A549 (cell line): Measurements from ENCODE around the gene XIAP. TPM values are rescaled to one million over a fixed set of nuclear protein-coding genes. Genes with fewer than 3 reads are reported as not detected.
A peak's percentile ranks its signal among the peaks of the same experiment; 100 is the strongest.

Source experiments
- ATAC-seq, 2 experiments: fragments of 200-7000 bp in 1 of 2; fragments of >200 bp in 1 of 2; cut with Nextera tagmentation in 1 of 2; cut with Tn5 transposase in 1 of 2; 3 replicates each; pipeline versions ENCODE4 v1.8.0 to v1.9.1; 2018 to 2020; ENCODE audit warnings: mild to moderate bottlenecking in 1 of 2, moderate library complexity in 1 of 2
- CTCF ChIA-PET: fragments of 300-600 bp; sonication (Branson Sonifier 250); formaldehyde crosslinking; extraction: SDS; loops from one replicate; lab custom pipeline; 2021; ENCODE audit warnings: antibody characterized with exemption, inconsistent platforms; lab: Yijun Ruan, JAX
- POLR2A ChIA-PET: fragments of 350-600 bp; formaldehyde crosslinking; extraction: SDS; loops from one replicate; lab custom pipeline; 2021; ENCODE audit warnings: antibody characterized with exemption, inconsistent platforms; lab: Yijun Ruan, JAX
- DNase-seq, 2 experiments: peaks; one replicate each; pipeline versions ENCODE4 v3.0.0 to v3.0.0-alpha.2; 2011 to 2016; ENCODE audit warnings: low read depth in 1 of 2, low spot score in 1 of 2
- FAIRE-seq: peaks from 2 replicates; lab custom pipeline; 2011; peaks lifted over from hg19 to GRCh38; lab: Jason Lieb, UNC
- H3K27ac ChIP-seq, 2 experiments: fragments of >200 bp; sonication (Bioruptor Twin); formaldehyde crosslinking; 3 replicates each; pipeline ENCODE4 v1.5.1; 2016 to 2017
- H3K4me1 ChIP-seq: fragments of >200 bp; sonication (Bioruptor Twin); formaldehyde crosslinking; 3 replicates; pipeline ENCODE4 v1.6.1; 2016
- H3K4me2 ChIP-seq: fragments of >200 bp; sonication (Bioruptor Twin); formaldehyde crosslinking; 3 replicates; pipeline ENCODE4 v1.6.1; 2016
- H3K4me3 ChIP-seq: fragments of >200 bp; sonication (Bioruptor Twin); formaldehyde crosslinking; 3 replicates; pipeline ENCODE4 v1.5.1; 2016
- H3K9me3 ChIP-seq: fragments of >200 bp; sonication (Bioruptor Twin); formaldehyde crosslinking; 3 replicates; pipeline ENCODE4 v1.6.1; 2016
- BCL3 ChIP-seq: fragments of >200 bp; sonication (Bioruptor Twin); formaldehyde crosslinking; IDR thresholded peaks from 3 replicates; pipeline ENCODE4 v1.6.1; 2016
- CHD4 ChIP-seq: fragments of 200-600 bp; sonication (generic); IDR thresholded peaks from 2 replicates; pipeline ENCODE4 v1.6.1; 2016; ENCODE audit warnings: antibody characterized with exemption, mild to moderate bottlenecking, borderline replicate concordance
- EP300 ChIP-seq, 2 experiments: fragments of >200 bp; sonication (Bioruptor Twin); formaldehyde crosslinking; IDR thresholded peaks; 2 replicates in 1 of 2; 3 replicates in 1 of 2; pipeline ENCODE4 v1.6.1; 2016 to 2017
- GATA3 ChIP-seq: IDR thresholded peaks from 2 replicates; pipeline ENCODE4 v1.6.1; 2012; ENCODE audit warnings: borderline replicate concordance
- HMGXB4 ChIP-seq: fragments of 250-450 bp; sonication (Bioruptor Pico); IDR thresholded peaks from 2 replicates; pipeline ENCODE4 v1.5.0; 2021; ENCODE audit warnings: mild to moderate bottlenecking, moderate library complexity, borderline replicate concordance
- HOXB13 ChIP-seq: fragments of 250-450 bp; sonication (Bioruptor Pico); IDR thresholded peaks from 2 replicates; pipeline ENCODE4 v1.5.0; 2020; ENCODE audit warnings: low read depth, mild to moderate bottlenecking, moderate library complexity
- JUN ChIP-seq, 2 experiments: fragments of >200 bp; sonication (Bioruptor Twin); formaldehyde crosslinking; IDR thresholded peaks; 2 replicates in 1 of 2; 3 replicates in 1 of 2; pipeline ENCODE4 v1.6.1; 2016 to 2017
- MAX ChIP-seq: IDR thresholded peaks from 2 replicates; pipeline ENCODE4 v1.6.1; 2012
- MAZ ChIP-seq: fragments of 150-350 bp; IDR thresholded peaks from 2 replicates; pipeline ENCODE4 v1.6.1; 2014; ENCODE audit warnings: antibody characterized with exemption, low read depth, low read length, borderline replicate concordance
- PHF8 ChIP-seq: fragments of 200-600 bp; sonication (generic); IDR thresholded peaks from 2 replicates; pipeline ENCODE4 v1.6.1; 2016; ENCODE audit warnings: low read depth, mild to moderate bottlenecking, antibody characterized with exemption, moderate library complexity, borderline replicate concordance
- REST ChIP-seq: fragments of 200-600 bp; sonication (generic); IDR thresholded peaks from 2 replicates; pipeline ENCODE4 v1.6.1; 2016; ENCODE audit warnings: antibody characterized with exemption, mild to moderate bottlenecking, moderate library complexity
- RNF2 ChIP-seq: fragments of 200-600 bp; sonication (generic); IDR thresholded peaks from 2 replicates; pipeline ENCODE4 v1.6.1; 2016; ENCODE audit warnings: low read depth, mild to moderate bottlenecking, antibody characterized with exemption, moderate library complexity, borderline replicate concordance
- SMC3 ChIP-seq: fragments of >200 bp; sonication (Bioruptor Twin); formaldehyde crosslinking; IDR thresholded peaks from 3 replicates; pipeline ENCODE4 v1.6.1; 2018; ENCODE audit warnings: inconsistent platforms
- USF2 ChIP-seq: fragments of 450-650 bp; IDR thresholded peaks from 2 replicates; pipeline ENCODE4 v1.6.1; 2014; ENCODE audit warnings: antibody characterized with exemption
- ZSCAN20 ChIP-seq: fragments of 250-450 bp; sonication (Bioruptor Pico); IDR thresholded peaks from 2 replicates; pipeline ENCODE4 v1.8.0; 2022; ENCODE audit warnings: mild to moderate bottlenecking, moderate library complexity
- WGBS: methylation state at CpG from one replicate; pipeline ENCODE4 v1.1.6; 2017; ENCODE audit errors: missing lambda C conversion rate; 5-methylcytosine and 5-hydroxymethylcytosine counted together
- polyA plus RNA-seq, 4 experiments: library from polyadenylated mRNA; depleted of rRNA in 3 of 4; stranded (reverse); fragments of >200 nt; fragmentation: RNase III in 1 of 4; extraction: RNeasy Plus Mini Kit Qiagen cat#74134 plus additional on column Dnase treatment in 1 of 4; gene quantifications; 2 replicates in 3 of 4; 3 replicates in 1 of 4; pipeline ENCODE4 v1.2.3, GENCODE V29; 2011 to 2017

Gene XIAP
- polyA plus RNA-seq, 2 of the 4 experiments (the other 2 are of a cell fraction) = 42.9 to 44.1 TPM

GRCh38 chrX:123960956-123961267, 101.1 kb downstream of the XIAP start:
- peak overlapping the region; percentile 100 for H3K27ac ChIP-seq
- 4% methylated on average over 12 of the region's 13 CpGs for WGBS
- no peak for FAIRE-seq

GRCh38 chrX:123961268-123962005, 101.6 kb downstream of the XIAP start, which contains the start of gene STAG2:
STAG2 (plus strand) TSS chrX:123961706; CDS start chrX:124022628, 60,922 bp downstream.
- 2% methylated on average over 21 of the region's 38 CpGs for WGBS
- DNase-seq = peak; percentile 71 to 94
- Histone ChIP-seq H3K27ac (peak within 1 kb of the TSS; percentile 100), H3K9me3 (no peaks in the 10 kb centered on the region), H3K4me2 (peak within 1 kb of the TSS; percentile 91), H3K4me1 (peaks cover 24% of the 10 kb centered on the region), H3K4me3 (peak within 1 kb of the TSS; percentile 94)
- CTCF ChIA-PET = interaction anchor here (0.7 to 2.3 kb wide), 10 partner anchors 9 to 329 kb away, joined by 3 to 31 read pairs (median 4); no protein-coding TSS in a partner anchor
- POLR2A ChIA-PET = interaction anchor here (0.6 to 1.0 kb wide), 3 partner anchors 8 to 169 kb away, joined by 3 to 4 read pairs (median 4); no protein-coding TSS in a partner anchor
- ATAC-seq = peak; percentile 65
- no peak for FAIRE-seq
- TF ChIP-seq RNF2 (no peak), REST (0 out of 2 replicates have a peak, but pooled peaks have one; percentile 14), BCL3 (peak; percentile 51; the same call in 1 of the 3 replicates), USF2 (no peak), MAZ (peak; percentile 83), EP300 (IDR thresholded peaks at IDR 0.05) (peak in 1 of 2 experiments; percentile 15; a peak in 1 of 5 replicates), JUN (IDR thresholded peaks at IDR 0.05) (peak in 1 of 2 experiments; percentile 76; a peak in 4 of 5 replicates), ZSCAN20 (CRISPR knock-in tag) (no peak), SMC3 (no peak), HOXB13 (no peak), CHD4 (no peak), MAX (peak; percentile 63; the same call in 1 of the 2 replicates)

More at GRCh38 chrX:123960956-123961267, 101.1 kb downstream of the XIAP start:
- peak overlapping the region; percentile 94 for H3K4me3 ChIP-seq
- no peaks in the 10 kb centered on the region for H3K9me3 ChIP-seq
- ATAC-seq = no peak
- TF ChIP-seq PHF8 (peak; percentile 56; the same call in 1 of the 2 replicates), REST (peak; percentile 17; the same call in 1 of the 2 replicates), GATA3 (no peak), HMGXB4 (CRISPR knock-in tag) (no peak)
- ChIA-PET POLR2A (interaction anchor here (0.6 to 1.0 kb wide), 3 partner anchors 13 to 138 kb away, joined by 3 to 7 read pairs (median 4); no protein-coding TSS in a partner anchor), CTCF (interaction anchor here (0.6 to 2.3 kb wide), 15 partner anchors 12 to 450 kb away, joined by 3 to 31 read pairs (median 3); no protein-coding TSS in a partner anchor)
- peak overlapping the region; percentile 91 for H3K4me2 ChIP-seq
- H3K4me1 ChIP-seq = peaks cover 24% of the 10 kb centered on the region
- no peak for DNase-seq
